Keratinocyte (primary cell): ENCODE data around the gene LUM. TPM values are rescaled to one million over a fixed set of nuclear protein-coding genes. Genes with fewer than 3 reads are reported as not detected.

ENCODE experiments used
- DNase-seq: peaks from one replicate; pipeline ENCODE4 v3.0.0-alpha.2; 2011; ENCODE audit warnings: low read depth, missing footprints, low spot score
- FAIRE-seq: peaks from 2 replicates; lab custom pipeline; 2011; peaks lifted over from hg19 to GRCh38; lab: Jason Lieb, UNC
- H2AFZ ChIP-seq: 2 replicates; pipeline ENCODE4 v1.6.0; 2012; ENCODE audit warnings: low read length, control low read depth, inconsistent platforms; ENCODE audit not compliant: control insufficient read depth
- H3K27ac ChIP-seq: 2 replicates; pipeline ENCODE4 v1.5.1; 2011; ENCODE audit warnings: low read length; ENCODE audit not compliant: control insufficient read depth, insufficient read depth
- H3K27me3 ChIP-seq: 3 replicates; pipeline ENCODE4 v1.6.0; 2011; ENCODE audit warnings: low read length; ENCODE audit not compliant: control insufficient read depth, insufficient read depth; ENCODE audit errors: extremely low read depth
- H3K36me3 ChIP-seq, 2 experiments: 2 replicates in 1 of 2; 3 replicates in 1 of 2; pipeline ENCODE4 v1.5.1; 2011; ENCODE audit warnings: low read length in 2 of 2, mild to moderate bottlenecking in 1 of 2; ENCODE audit not compliant: control insufficient read depth in 2 of 2, insufficient read depth in 2 of 2; ENCODE audit errors: extremely low read depth in 1 of 2
- H3K4me1 ChIP-seq: 3 replicates; pipeline ENCODE4 v1.5.1; 2011; ENCODE audit warnings: low read length; ENCODE audit not compliant: control insufficient read depth, insufficient read depth; ENCODE audit errors: extremely low read depth
- H3K4me2 ChIP-seq: 3 replicates; pipeline ENCODE4 v1.6.0; 2011; ENCODE audit warnings: low read depth, low read length; ENCODE audit not compliant: control insufficient read depth, insufficient read depth; ENCODE audit errors: extremely low read depth
- H3K4me3 ChIP-seq, 3 experiments: fragments of 200-600 bp in 1 of 3; sonication (generic) in 1 of 3; 2 replicates in 2 of 3; 3 replicates in 1 of 3; pipeline ENCODE4 v1.5.1; 2011 to 2016; ENCODE audit warnings: low read length in 3 of 3, mild to moderate bottlenecking in 3 of 3, control low read depth in 2 of 3, inconsistent platforms in 1 of 3, low read depth in 1 of 3, mixed read lengths in 1 of 3, mixed run types in 1 of 3, moderate library complexity in 1 of 3; ENCODE audit not compliant: control insufficient read depth in 2 of 3, insufficient read depth in 2 of 3; ENCODE audit errors: extremely low read depth in 1 of 3
- H3K79me2 ChIP-seq: 2 replicates; pipeline ENCODE4 v1.6.0; 2012; ENCODE audit warnings: low read length; ENCODE audit not compliant: control insufficient read depth, insufficient read depth
- H3K9ac ChIP-seq: 3 replicates; pipeline ENCODE4 v1.6.0; 2011; ENCODE audit warnings: low read length; ENCODE audit not compliant: control insufficient read depth, insufficient read depth; ENCODE audit errors: extremely low read depth
- H3K9me1 ChIP-seq: 3 replicates; pipeline ENCODE4 v1.6.0; 2011; ENCODE audit warnings: low read length; ENCODE audit not compliant: control insufficient read depth, insufficient read depth; ENCODE audit errors: extremely low read depth
- H3K9me3 ChIP-seq: 2 replicates; pipeline ENCODE4 v1.5.1; 2012; ENCODE audit warnings: low read depth, low read length; ENCODE audit not compliant: control insufficient read depth
- H4K20me1 ChIP-seq: 3 replicates; pipeline ENCODE4 v1.6.0; 2011; ENCODE audit warnings: low read length; ENCODE audit not compliant: control insufficient read depth, insufficient read depth; ENCODE audit errors: extremely low read depth
- CTCF ChIP-seq, 3 experiments: IDR thresholded peaks in 1 of 3; conservative IDR thresholded peaks in 1 of 3; optimal IDR thresholded peaks in 1 of 3; 2 replicates in 2 of 3; 3 replicates in 1 of 3; pipeline versions ENCODE3 to v1.5.1; 2011; ENCODE audit warnings: low read length in 3 of 3, mild to moderate bottlenecking in 3 of 3, moderate library complexity in 2 of 3, control low read depth in 1 of 3, inconsistent platforms in 1 of 3; ENCODE audit not compliant: insufficient read depth in 2 of 3; ENCODE audit errors: extremely low read depth in 1 of 3
- EZH2 ChIP-seq: IDR thresholded peaks from one replicate; pipeline ENCODE4 v1.6.1; 2012; ENCODE audit warnings: inconsistent platforms, mild to moderate bottlenecking, low read length, moderate library complexity
- dilution Hi-C: fragments of 300-500 bp; cut with MboI; formaldehyde crosslinking; loops from one replicate; pipeline ENCODE4 v1.7.0; 2020; ENCODE audit warnings: low sequenced_read_pairs; ENCODE audit not compliant: extremely low pct_ligation_motif_present
- polyA plus RNA-seq, 5 experiments: library from polyadenylated mRNA; depleted of rRNA in 3 of 5; stranded (reverse) in 3 of 5; stranded (forward) in 1 of 5; unstranded in 1 of 5; fragments of >200 nt; gene quantifications; 1 replicate in 1 of 5; 2 replicates in 3 of 5; 3 replicates in 1 of 5; pipeline versions ENCODE4 v1.2.1 to v1.2.3, GENCODE V29; 2011 to 2012; ENCODE audit warnings: missing spikeins in 2 of 5, low read depth in 1 of 5, low replicate concordance in 1 of 5

The LUM gene
- polyA plus RNA-seq, 1 donor (not counting 4 experiments of a cell fraction or from before 2014, with no cell fraction given): 0.37 TPM

- H4K20me1 ChIP-seq: no peaks in the 10 kb centered on the region
- no peak for DNase-seq
- H3K79me2 ChIP-seq: no peaks in the 10 kb centered on the region
- TF ChIP-seq EZH2 (no peak), CTCF (optimal IDR thresholded peaks at IDR 0.05 in 1 of 3, IDR thresholded peaks at IDR 0.05 in 1 of 3, conservative IDR thresholded peaks at IDR 0.05 in 1 of 3; ENCODE audit: extremely low read depth in 1 of 3, insufficient read depth in 2 of 3, low read length in 3 of 3) (no peak)
- no peaks in the 10 kb centered on the region for H3K4me1 ChIP-seq
- no peak overlapping the region for H3K4me2 ChIP-seq
- no peak overlapping the region for H2AFZ ChIP-seq
- H3K9ac ChIP-seq: no peak overlapping the region
- H3K27me3 ChIP-seq: no peaks in the 10 kb centered on the region
- H3K9me3 ChIP-seq: no peaks in the 10 kb centered on the region
- H3K4me3 ChIP-seq: no peak overlapping the region
- FAIRE-seq: no peak
- H3K27ac ChIP-seq: no peak overlapping the region
- no peaks in the 10 kb centered on the region for H3K9me1 ChIP-seq
- no peaks in the 10 kb centered on the region for H3K36me3 ChIP-seq
- dilution Hi-C loops: no loop called here
These were observed 37.1 kb downstream of the LUM start for GRCh38 chr12:91074154-91074709.

- Histone ChIP-seq H3K9me3 (no peaks in the 10 kb centered on the region), H3K36me3 (no peaks in the 10 kb centered on the region), H3K27me3 (no peaks in the 10 kb centered on the region), H4K20me1 (no peaks in the 10 kb centered on the region), H3K4me2 (no peak overlapping the region), H3K4me3 (no peak overlapping the region), H3K79me2 (no peaks in the 10 kb centered on the region), H3K27ac (no peak overlapping the region), H3K4me1 (no peaks in the 10 kb centered on the region), H3K9ac (no peak overlapping the region), H2AFZ (no peak overlapping the region), H3K9me1 (no peaks in the 10 kb centered on the region)
- DNase-seq (no peak), FAIRE-seq (no peak)
- TF ChIP-seq CTCF (optimal IDR thresholded peaks at IDR 0.05 in 1 of 3, IDR thresholded peaks at IDR 0.05 in 1 of 3, conservative IDR thresholded peaks at IDR 0.05 in 1 of 3; ENCODE audit: extremely low read depth in 1 of 3, insufficient read depth in 2 of 3, low read length in 3 of 3): no peak
- no peak for TF ChIP-seq EZH2
- dilution Hi-C loops: no loop called here
These were observed 37.9 kb downstream of the LUM start for GRCh38 chr12:91073426-91073825.
